HG03558 (cell line): Measurements from ENCODE around the gene RPL36.

Experiments
- ATAC-seq: cut with Tn5 transposase; IDR thresholded peaks from one replicate; pipeline ENCODE4 v1.9.1; 2021; ENCODE audit warnings: moderate number of reproducible peaks; ENCODE audit not compliant: unreplicated experiment; ENCODE audit errors: extremely low read depth

Gene RPL36

GRCh38 chr19:5690125-5690954 is at the start of gene RPL36:
RPL36 (plus strand) TSS chr19:5690295; CDS start chr19:5690508, 213 bp downstream.
- peak; percentile 33 for ATAC-seq

GRCh38 chr19:5641171-5641570 is 48.9 kb upstream of the RPL36 start:
- no peak for ATAC-seq

- ATAC-seq: no peak
Measured at GRCh38 chr19:5642204-5642603, 47.9 kb upstream of the RPL36 start.

- ATAC-seq: no peak
Measured at GRCh38 chr19:5643060-5643459, 47.0 kb upstream of the RPL36 start.

GRCh38 chr19:5644037-5644436 is 46.1 kb upstream of the RPL36 start:
- no peak for ATAC-seq

GRCh38 chr19:5645409-5645808 is 44.7 kb upstream of the RPL36 start:
- no peak for ATAC-seq

GRCh38 chr19:5646703-5647102 is 43.4 kb upstream of the RPL36 start:
- ATAC-seq: no peak

GRCh38 chr19:5648464-5648863 is 41.6 kb upstream of the RPL36 start:
- ATAC-seq: no peak

GRCh38 chr19:5651361-5651760 is 38.7 kb upstream of the RPL36 start:
- no peak for ATAC-seq

GRCh38 chr19:5652261-5652660 is 37.8 kb upstream of the RPL36 start:
- ATAC-seq: no peak

GRCh38 chr19:5654931-5655330 is 35.2 kb upstream of the RPL36 start:
- ATAC-seq: no peak

GRCh38 chr19:5655412-5655811 is 34.7 kb upstream of the RPL36 start:
- ATAC-seq: no peak

GRCh38 chr19:5661483-5661882 is 28.6 kb upstream of the RPL36 start:
- no peak for ATAC-seq

GRCh38 chr19:5663904-5664303 is 26.2 kb upstream of the RPL36 start:
- ATAC-seq: no peak

GRCh38 chr19:5664515-5664914 is 25.6 kb upstream of the RPL36 start:
- ATAC-seq: no peak

GRCh38 chr19:5665781-5666513 is 24.1 kb upstream of the RPL36 start:
- no peak for ATAC-seq

- ATAC-seq: no peak
Measured at GRCh38 chr19:5666921-5667610, 23.0 kb upstream of the RPL36 start.

- no peak for ATAC-seq
Measured at GRCh38 chr19:5667751-5668271, 22.3 kb upstream of the RPL36 start.

GRCh38 chr19:5669212-5669611 is 20.9 kb upstream of the RPL36 start:
- ATAC-seq: no peak

GRCh38 chr19:5671600-5671999 is 18.5 kb upstream of the RPL36 start:
- no peak for ATAC-seq
